ENCODE results near the gene GALM. TPM values are rescaled to one million over a fixed set of nuclear protein-coding genes. Genes with fewer than 3 reads are reported as not detected.
"Not testable (repeated sequence)": the region's sequence is repeated elsewhere in the genome, so short reads cannot be mapped to it uniquely, and the experiment has no call there.

Gene GALM
- total and polyA plus RNA-seq, 5 experiments from 2014 or later, result 7.5 to 15.6 (median 10.6) TPM

DNA sequence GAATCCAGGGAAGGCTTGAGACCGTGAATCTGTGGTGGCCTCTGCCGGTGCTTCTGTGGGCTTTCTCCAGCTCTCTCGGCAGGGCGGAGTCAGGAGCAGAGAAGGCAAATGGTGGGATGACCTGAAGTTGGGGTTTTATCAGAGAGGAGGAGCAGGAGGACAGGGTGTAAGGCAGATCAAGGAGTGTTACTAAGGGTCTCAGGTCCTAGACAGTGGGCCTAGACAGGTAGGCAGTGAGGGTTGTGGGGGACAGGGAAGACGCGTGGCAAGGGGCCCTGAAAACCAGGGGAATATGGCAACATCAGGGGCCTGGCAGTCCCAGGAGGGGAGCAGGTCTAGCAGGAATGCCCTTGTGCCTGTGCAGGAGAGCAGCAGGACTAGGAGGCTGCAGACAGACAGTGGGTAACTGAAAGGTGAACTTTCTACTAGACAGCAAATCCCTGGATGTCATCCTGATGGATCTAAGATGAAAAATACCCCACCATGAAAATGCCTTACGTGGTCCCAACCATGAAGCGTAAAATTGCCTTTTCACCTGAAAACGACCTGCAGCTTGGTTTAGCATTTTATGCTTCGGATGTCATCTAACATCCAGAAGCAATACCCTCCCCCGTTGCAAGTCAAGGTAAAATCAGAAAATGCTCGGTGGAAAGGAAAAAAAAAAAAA is 43.1 kb downstream of the GALM start:
- peaks cover 2 to 9% (median 6%) of the 10 kb centered on the region in 3 donors for H3K36me3 Mint-ChIP-seq
- POLR2A ChIA-PET, result interaction anchor here (0.6 to 1.5 kb wide), 5 partner anchors 42 to 1110 kb away, joined by 3 to 5 read pairs (median 4); partner anchors contain the start of genes GALM and SRSF7
- H3K27me3 Mint-ChIP-seq, result no peaks in the 10 kb centered on the region
- peak overlapping the region; percentile 71 to 96 (median 86) for H3K27ac Mint-ChIP-seq
- peak overlapping the region; percentile 50 to 79 (median 66) for H3K4me3 Mint-ChIP-seq
- DNase-seq (no peak), ATAC-seq (peak; percentile 9 to 16)
- H3K4me1 Mint-ChIP-seq, result peaks cover 26 to 39% (median 32%) of the 10 kb centered on the region in 4 donors
- peaks cover 0 to 6% (median 0%) of the 10 kb centered on the region in 9 donors for H3K9me3 Mint-ChIP-seq

DNA sequence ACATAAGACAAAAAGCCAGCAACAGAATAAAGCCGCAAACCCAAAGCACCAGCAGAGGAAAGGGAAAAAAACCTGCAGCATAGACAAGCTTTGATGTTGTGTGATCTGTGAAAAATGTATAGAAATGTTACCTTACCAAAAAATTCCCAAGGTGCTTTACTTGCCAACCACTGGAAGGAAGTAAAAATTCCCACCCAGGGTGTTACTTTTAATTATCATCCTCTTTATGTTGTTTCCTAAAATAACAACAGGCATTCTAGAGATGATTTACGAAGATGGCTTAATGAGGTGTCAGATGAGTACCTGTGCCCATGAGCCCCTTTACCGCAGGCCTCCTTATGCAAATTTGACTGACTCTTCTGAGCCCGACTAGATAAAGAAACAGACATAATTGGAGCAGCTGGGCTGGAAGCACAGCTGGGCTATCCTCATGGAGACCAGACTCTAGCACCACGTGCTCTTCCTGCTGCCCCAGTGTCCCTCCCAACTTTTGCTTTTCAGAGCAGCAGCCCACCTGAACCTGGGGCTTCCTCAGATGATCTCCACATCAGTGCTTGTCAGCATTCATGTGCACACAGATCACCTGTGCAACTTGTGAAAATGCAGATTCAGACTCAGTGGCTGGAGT is 43.8 kb downstream of the GALM start:
- peak in 7 of 10 donors; percentile 18 to 77 (median 34) for DNase-seq
- Mint-ChIP-seq H3K27ac (peak overlapping the region; percentile 59 to 93 (median 84)), H3K9me3 (peaks cover 0 to 6% (median 0%) of the 10 kb centered on the region in 9 donors), H3K4me3 (peak overlapping the region; percentile 50 to 79 (median 66)), H3K4me1 (peaks cover 28 to 39% (median 32%) of the 10 kb centered on the region in 4 donors), H3K36me3 (peaks cover 2 to 10% (median 9%) of the 10 kb centered on the region in 3 donors), H3K27me3 (no peaks in the 10 kb centered on the region)
- POLR2A ChIA-PET, result interaction anchor here (0.7 to 1.5 kb wide), 4 partner anchors 41 to 1110 kb away, joined by 3 to 4 read pairs (median 4); partner anchors contain the start of genes GALM and SRSF7
- ATAC-seq, result peak; percentile 80 to 89

DNA sequence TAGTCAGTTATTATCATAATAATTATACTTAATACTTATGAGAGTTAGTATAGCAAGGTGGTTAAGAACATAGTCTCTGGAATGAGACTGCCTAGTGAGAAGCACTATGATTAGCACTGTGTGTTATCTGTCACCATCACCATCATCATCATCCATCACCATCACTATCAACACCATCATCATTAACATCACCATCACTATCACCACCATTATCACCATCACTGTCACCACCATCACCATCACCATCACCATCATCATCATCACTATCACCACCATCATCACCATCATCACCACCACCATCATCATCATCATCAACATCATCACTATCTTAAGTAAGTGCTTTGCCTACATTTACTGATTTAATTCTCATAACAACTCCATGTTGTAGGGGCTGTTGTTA is 45.6 kb downstream of the GALM start:
- ATAC-seq (no peak), DNase-seq (no peak)
- Mint-ChIP-seq H3K4me3 (peak overlapping the region in 1 of 10 donors; percentile 5), H3K27ac (peak overlapping the region in 4 of 10 donors; percentile 1 to 58 (median 30)), H3K27me3 (no peaks in the 10 kb centered on the region), H3K9me3 (peaks cover 0 to 6% (median 0%) of the 10 kb centered on the region in 9 donors), H3K4me1 (peaks cover 25 to 39% (median 33%) of the 10 kb centered on the region in 4 donors), H3K36me3 (peaks cover 5 to 21% (median 9%) of the 10 kb centered on the region in 3 donors)
- POLR2A ChIA-PET, result no interaction called here

DNA sequence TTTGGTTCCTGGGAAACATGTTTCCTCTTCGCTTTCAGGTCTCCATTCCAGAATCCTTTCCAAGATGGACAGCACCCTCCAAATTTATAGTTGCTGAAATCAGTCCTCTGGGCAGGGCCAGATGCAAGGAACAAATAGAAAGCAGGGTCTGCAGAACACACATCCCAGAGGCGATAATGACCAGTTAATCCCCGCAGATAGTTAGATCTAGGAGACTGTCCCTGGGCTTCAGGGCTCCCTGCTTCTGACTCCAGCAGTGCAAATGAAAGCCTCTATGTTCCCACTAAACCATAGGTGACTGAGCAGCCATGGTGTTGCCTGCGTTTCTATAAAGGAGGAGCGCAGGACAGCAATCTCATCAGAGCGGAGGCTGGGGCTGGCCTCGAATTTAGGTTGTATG is 46.5 kb downstream of the GALM start:
- ATAC-seq (no peak), DNase-seq (no peak)
- POLR2A ChIA-PET, result no interaction called here
- Mint-ChIP-seq H3K4me3 (no peak overlapping the region), H3K27me3 (no peaks in the 10 kb centered on the region), H3K4me1 (peaks cover 19 to 32% (median 30%) of the 10 kb centered on the region in 4 donors), H3K36me3 (peaks cover 5 to 21% (median 9%) of the 10 kb centered on the region in 3 donors), H3K27ac (no peak overlapping the region), H3K9me3 (peaks cover 0 to 6% (median 0%) of the 10 kb centered on the region in 9 donors)

DNA sequence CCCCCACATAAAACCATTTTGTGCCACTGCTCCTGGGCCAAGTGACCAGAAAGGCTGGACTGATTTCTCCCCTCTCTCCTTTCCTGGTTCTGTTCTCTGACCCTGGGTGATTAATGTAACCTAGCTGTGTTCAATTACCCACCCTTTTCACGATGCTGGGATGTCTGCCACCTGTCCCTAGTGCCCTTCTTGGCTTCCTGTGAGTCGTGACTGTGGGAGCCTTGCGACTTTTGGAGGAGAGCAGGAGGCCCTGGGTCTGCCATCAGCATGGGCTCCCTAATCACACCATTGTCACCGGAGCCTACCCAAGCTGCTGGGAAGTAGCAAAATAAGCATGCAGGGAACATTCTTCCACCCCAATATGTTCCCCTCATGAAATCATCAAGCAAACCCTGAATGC is 47.0 kb downstream of the GALM start:
- Mint-ChIP-seq H3K4me3 (no peak overlapping the region), H3K27ac (no peak overlapping the region), H3K4me1 (peaks cover 19 to 32% (median 28%) of the 10 kb centered on the region in 4 donors), H3K27me3 (no peaks in the 10 kb centered on the region), H3K36me3 (peaks cover 5 to 21% (median 9%) of the 10 kb centered on the region in 3 donors), H3K9me3 (peaks cover 0 to 6% (median 0%) of the 10 kb centered on the region in 9 donors)
- DNase-seq (no peak), ATAC-seq (no peak)
- POLR2A ChIA-PET, result no interaction called here

DNA sequence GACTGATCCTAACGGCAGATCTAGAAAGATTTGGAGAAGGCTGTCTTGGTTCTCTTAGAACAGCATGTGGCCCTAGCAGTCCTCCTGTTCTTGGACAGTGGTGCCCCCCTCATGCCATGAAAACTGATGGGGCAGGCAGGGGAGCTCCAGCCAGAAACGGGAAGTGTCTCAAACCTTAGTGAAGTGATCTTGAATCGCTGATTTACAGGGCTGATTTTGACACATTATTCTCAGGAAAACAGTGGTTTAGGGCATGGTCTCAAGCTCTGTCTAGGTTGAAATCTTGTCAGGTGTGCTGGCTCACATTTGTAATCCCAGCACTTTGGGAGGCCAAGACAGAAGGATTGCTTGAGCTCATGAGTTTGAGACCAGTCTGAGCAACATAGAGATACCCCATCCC is 47.4 kb downstream of the GALM start:
- Mint-ChIP-seq H3K27ac (no peak overlapping the region), H3K4me3 (no peak overlapping the region), H3K4me1 (peaks cover 19 to 31% (median 27%) of the 10 kb centered on the region in 4 donors), H3K9me3 (peaks cover 0 to 6% (median 0%) of the 10 kb centered on the region in 9 donors), H3K27me3 (no peaks in the 10 kb centered on the region), H3K36me3 (peaks cover 5 to 23% (median 9%) of the 10 kb centered on the region in 3 donors)
- DNase-seq (no peak), ATAC-seq (no peak)
- POLR2A ChIA-PET, result interaction anchor here (0.6 kb wide), 1 partner anchor 117 kb away, joined by 3 read pairs; no protein-coding TSS in a partner anchor

DNA sequence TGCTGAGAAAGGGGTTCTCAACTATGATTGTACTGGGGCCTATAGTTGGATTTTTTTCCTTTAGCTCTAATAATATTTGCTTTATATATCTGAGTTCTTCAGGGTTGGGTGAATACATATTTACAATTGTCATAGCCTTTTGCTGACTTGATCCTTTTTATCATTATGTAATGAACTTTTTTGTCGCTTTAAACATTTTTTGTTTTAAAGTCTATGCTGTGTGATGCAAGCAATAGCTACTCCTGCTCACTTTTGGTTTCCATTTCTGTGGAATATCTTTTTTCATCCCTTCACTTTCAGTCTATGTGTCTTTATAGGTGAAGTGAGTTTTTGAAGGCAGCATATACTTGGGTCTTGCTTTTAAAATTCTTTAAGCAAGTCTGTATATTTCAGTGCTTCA is 49.0 kb downstream of the GALM start:
- DNase-seq, H3K4me3 Mint-ChIP-seq, H3K9me3 Mint-ChIP-seq, H3K27ac Mint-ChIP-seq, ATAC-seq, POLR2A ChIA-PET, H3K27me3 Mint-ChIP-seq: not testable (repeated sequence)
- H3K36me3 Mint-ChIP-seq, result peaks cover 5 to 22% (median 9%) of the 10 kb centered on the region in 3 donors
- peaks cover 7 to 15% (median 11%) of the 10 kb centered on the region in 4 donors for H3K4me1 Mint-ChIP-seq

DNA sequence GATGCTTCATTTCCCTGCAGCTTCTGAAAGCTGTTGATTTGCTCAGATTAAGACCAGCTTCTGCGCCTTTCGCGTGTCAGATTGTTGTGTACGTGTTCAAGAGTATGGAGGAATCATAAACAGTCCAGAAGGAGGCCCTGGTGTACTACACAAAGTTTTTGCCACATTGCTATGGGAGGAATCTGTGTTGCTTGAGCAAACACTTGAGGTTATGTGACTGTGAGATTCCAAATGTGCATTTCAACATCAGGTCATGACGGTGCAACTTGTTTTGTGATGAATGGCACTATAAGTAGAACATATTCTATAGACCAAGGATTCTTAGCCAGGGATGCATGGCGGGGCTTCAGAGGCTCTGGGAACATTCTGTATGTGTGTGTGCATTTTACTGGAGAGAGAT is 50.3 kb downstream of the GALM start:
- H3K27ac Mint-ChIP-seq, result no peak overlapping the region
- no peaks in the 10 kb centered on the region for H3K27me3 Mint-ChIP-seq
- H3K9me3 Mint-ChIP-seq, result peaks cover 0 to 8% (median 0%) of the 10 kb centered on the region in 9 donors
- POLR2A ChIA-PET, result no interaction called here
- no peak for DNase-seq
- peaks cover 9 to 25% (median 13%) of the 10 kb centered on the region in 3 donors for H3K36me3 Mint-ChIP-seq
- no peak for ATAC-seq
- H3K4me1 Mint-ChIP-seq, result peaks cover 6 to 12% (median 8%) of the 10 kb centered on the region in 4 donors
- H3K4me3 Mint-ChIP-seq, result no peak overlapping the region

DNA sequence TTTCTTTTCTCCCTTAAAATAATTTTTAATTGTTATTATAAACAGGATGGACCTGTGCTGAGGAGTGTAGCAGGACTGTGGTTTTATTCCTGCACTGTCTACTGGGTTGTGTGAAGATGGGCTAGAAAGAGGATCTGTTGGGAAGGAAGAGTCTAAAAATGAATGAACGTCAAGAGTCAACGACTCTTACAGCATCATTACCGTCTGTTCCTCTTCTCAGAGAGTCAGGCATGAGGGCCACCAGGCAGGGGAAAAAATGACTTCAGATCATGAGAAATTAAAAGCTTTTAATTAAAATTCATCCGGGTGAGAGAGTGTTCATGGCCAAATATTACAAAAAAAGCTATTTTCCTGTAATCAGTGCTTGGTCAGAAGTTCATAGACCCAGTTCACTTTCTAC is 52.7 kb downstream of the GALM start:
- POLR2A ChIA-PET, result no interaction called here
- Mint-ChIP-seq H3K4me3 (no peak overlapping the region), H3K36me3 (peaks cover 0 to 22% (median 12%) of the 10 kb centered on the region in 3 donors), H3K4me1 (peaks cover 12 to 26% (median 23%) of the 10 kb centered on the region in 4 donors), H3K9me3 (peaks cover 0 to 3% (median 0%) of the 10 kb centered on the region in 9 donors), H3K27me3 (no peaks in the 10 kb centered on the region), H3K27ac (no peak overlapping the region)
- DNase-seq, result no peak
- ATAC-seq, result no peak

DNA sequence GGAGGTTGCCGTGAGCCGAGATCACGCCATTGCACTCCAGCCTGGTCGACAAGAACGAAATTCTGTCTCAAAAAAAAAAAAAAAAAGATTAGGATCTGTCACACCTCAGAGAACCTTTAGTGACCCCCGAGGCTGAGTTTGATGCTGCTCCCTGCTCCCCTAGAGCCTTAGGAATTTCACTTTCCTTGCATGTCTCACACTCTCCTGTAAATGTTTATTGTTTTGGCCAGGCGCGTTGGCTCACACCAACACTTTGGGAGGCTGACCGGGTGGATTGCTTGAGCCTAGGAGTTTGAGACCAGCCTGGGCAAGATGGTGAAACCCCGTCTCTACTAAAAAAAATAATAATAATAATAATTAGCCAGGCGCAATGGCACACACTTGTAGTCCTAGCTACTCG is 53.8 kb downstream of the GALM start:
- no peak overlapping the region for H3K27ac Mint-ChIP-seq
- DNase-seq (no peak), ATAC-seq (no peak)
- peaks cover 0 to 3% (median 0%) of the 10 kb centered on the region in 9 donors for H3K9me3 Mint-ChIP-seq
- H3K27me3 Mint-ChIP-seq, result no peaks in the 10 kb centered on the region
- peaks cover 10 to 26% (median 23%) of the 10 kb centered on the region in 4 donors for H3K4me1 Mint-ChIP-seq
- POLR2A ChIA-PET, result no interaction called here
- H3K4me3 Mint-ChIP-seq, result no peak overlapping the region
- H3K36me3 Mint-ChIP-seq, result peaks cover 0 to 19% (median 12%) of the 10 kb centered on the region in 3 donors

DNA sequence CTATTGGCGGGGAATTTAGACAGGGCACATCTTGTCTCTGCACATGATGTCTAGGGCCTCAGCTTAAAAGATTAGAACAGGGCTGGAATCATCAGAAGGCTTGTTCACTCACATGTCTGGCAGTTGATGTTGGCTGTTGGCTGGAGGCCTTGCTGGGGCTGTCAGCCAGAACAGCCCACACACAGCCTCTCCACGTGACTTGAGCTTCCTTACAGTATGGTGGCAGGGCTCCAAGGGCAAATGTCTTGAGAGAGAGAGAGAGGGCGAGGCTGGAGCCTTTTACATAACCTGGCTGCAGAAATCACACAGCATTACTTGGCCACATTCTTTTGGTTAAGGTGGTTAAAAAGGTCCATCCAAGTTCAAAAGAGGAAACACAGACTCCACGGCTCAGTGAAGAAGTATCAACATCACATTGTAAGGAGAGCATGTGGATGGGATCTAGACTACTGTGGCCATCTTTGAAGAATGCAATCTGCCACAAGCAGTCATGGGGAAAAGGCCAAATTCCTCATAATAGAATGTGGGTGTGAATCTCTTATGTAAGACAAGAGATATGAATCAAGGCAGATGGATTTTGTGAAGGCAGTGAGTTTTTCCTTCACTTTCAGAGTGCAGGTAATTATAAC is 54.8 kb downstream of the GALM start:
- ATAC-seq (no peak), DNase-seq (no peak)
- Mint-ChIP-seq H3K27ac (peak overlapping the region in 4 of 10 donors; percentile 16 to 61 (median 40)), H3K36me3 (peaks cover 0 to 12% (median 12%) of the 10 kb centered on the region in 3 donors), H3K9me3 (peaks cover 0 to 3% (median 0%) of the 10 kb centered on the region in 9 donors), H3K27me3 (no peaks in the 10 kb centered on the region), H3K4me1 (peaks cover 10 to 25% (median 23%) of the 10 kb centered on the region in 4 donors), H3K4me3 (no peak overlapping the region)
- POLR2A ChIA-PET, result no interaction called here

DNA sequence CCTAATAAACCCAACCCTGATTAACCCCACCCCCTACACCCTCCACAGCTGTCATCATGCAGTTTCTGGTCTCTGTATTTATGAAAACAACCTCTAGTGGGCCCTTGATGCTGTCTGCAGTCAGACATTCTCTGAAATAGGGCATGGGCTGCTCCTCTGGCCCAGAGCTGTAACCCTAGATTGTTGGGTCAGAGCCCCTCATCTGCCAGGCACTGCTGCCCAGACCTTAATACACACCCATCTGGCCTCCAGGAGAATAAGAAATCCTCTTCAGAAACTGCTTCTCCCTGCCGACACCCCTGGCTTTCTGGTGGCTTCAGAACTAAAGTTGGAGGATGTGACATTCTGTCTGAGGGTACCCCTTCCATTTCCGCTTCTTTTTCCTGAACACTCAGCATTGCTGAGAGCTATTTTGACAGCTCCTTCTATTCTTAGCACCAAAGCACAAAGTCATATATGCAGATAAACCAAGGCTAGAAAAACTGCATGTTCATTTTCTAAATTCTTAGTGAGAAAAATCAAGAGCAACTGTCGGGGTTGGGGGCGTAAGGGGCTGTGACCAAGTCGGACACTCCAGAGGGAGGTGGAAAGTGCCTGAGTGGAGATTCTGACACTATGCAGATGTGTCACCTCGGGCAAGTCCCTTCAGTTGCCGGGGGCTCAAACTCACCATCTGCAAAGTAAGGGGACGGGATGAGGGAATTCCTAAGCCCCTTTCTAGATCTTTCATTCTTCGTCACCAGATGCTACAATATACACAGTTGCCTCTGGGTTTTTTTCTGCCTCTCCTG is 56.6 kb downstream of the GALM start:
- H3K4me1 Mint-ChIP-seq, result peaks cover 10 to 26% (median 23%) of the 10 kb centered on the region in 4 donors
- H3K9me3 Mint-ChIP-seq, result peaks cover 0 to 3% (median 0%) of the 10 kb centered on the region in 9 donors
- peak; percentile 50 to 72 for ATAC-seq

More for the DNA sequence above, 56.6 kb downstream of the GALM start:
- POLR2A ChIA-PET, result interaction anchor here (1.3 to 1.9 kb wide), 2 partner anchors 29 to 141 kb away, joined by 4 to 7 read pairs; partner anchors contain the start of gene SRSF7
- no peak for DNase-seq
- H3K36me3 Mint-ChIP-seq, result peaks cover 0 to 8% (median 6%) of the 10 kb centered on the region in 3 donors
- peak overlapping the region in 7 of 10 donors; percentile 2 to 57 (median 26) for H3K4me3 Mint-ChIP-seq
- H3K27me3 Mint-ChIP-seq, result no peaks in the 10 kb centered on the region
- peak overlapping the region in 7 of 10 donors; percentile 18 to 80 (median 54) for H3K27ac Mint-ChIP-seq
